ENCODE data around the gene FHIT.

Gene FHIT

DNA sequence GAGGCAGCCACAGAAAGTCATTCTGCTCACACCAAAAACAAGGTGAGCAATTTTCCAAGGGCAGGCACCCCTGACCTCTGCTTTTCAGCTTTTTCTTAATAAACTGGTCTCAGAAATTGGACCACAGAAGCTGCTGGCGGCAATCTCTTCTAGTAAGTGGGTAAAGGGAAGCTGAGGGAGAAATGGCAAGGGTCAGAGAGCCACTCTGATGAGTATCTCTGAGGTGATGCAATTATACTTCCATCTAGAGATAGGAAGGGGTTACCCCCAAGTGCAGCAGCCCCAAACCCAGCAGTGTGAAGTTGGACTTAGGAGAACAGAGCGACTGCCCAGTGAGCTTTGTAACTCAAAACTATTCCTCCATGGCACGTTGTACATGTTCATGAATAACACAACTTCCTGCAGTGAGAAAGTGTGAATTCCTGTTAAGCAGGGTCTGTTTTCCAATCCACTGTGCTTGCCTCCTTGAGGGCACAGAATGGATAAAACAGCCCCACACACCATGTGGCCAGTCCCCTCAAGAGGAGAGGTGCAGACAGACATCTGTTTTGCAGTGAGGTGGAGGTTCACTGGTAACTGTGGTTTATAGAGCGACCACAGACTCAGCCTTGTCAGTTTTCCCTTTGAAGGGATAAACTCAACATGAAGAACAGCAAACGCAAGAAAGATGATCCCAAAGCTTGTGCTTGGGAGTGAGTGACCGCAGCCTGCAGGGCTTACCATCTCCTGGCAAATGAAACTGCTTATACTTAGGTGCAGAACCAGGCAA, 1518.0 kb downstream of the FHIT start:
- DNase-seq (ENCODE audit: low read depth, low spot score), result no peak

DNA sequence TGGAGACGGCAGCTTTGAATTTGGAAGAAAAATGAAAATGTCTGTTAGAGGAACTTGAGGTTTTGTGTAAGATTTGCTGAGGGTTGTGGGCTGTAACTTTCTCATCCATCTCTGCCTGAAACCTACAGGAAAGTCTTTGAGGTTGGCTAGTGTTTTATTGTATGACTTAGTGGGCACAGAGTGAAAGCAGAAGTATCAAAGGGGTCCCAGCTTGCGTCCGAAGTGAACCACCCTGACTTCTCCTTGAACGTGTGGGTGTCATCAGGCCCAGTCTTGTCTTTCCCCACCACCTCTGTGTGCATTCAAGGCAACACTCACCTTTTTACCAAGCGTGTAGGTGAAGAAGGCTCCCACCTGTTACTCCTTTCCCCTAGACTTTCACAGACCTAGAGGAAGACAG, 1519.3 kb downstream of the FHIT start:
- no peak for DNase-seq (ENCODE audit: low read depth, low spot score)

DNA sequence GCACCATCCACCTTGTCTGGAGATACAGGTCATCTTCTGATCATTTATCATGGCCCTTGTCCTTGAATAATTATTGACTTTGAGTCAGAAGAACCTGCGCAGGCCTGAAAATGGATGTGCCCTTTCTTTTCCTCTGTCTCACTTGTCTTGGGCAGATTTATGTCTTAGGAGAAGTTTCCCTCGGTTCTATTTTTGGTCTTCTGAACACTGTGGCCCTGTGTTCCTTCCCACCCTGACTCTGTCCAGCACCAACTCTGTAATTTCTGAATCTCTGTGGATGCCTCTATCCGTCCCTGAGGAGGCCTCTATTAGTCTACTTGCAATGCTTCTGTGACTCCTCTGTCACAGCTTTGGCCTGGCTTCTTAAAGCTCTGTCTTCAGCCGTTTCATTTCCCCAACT, 1520.7 kb downstream of the FHIT start:
- DNase-seq (ENCODE audit: low read depth, low spot score), result no peak

DNA sequence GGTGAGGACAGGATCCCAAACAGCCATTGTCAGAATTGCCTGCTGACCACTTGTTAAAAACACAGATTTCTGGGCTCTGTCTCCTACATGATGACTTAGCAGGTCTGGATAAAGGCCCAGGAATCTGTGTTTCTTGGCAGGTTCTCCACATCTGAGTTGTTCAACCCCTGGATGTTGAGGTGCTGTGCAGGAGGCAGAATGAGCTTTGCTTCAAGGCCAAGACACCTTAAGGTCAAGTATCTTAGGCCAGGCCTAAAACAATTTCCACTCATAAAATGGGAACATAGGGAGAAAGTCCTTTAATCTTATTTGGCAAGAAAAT, 1522.7 kb downstream of the FHIT start:
- DNase-seq (ENCODE audit: low read depth, low spot score), result no peak

DNA sequence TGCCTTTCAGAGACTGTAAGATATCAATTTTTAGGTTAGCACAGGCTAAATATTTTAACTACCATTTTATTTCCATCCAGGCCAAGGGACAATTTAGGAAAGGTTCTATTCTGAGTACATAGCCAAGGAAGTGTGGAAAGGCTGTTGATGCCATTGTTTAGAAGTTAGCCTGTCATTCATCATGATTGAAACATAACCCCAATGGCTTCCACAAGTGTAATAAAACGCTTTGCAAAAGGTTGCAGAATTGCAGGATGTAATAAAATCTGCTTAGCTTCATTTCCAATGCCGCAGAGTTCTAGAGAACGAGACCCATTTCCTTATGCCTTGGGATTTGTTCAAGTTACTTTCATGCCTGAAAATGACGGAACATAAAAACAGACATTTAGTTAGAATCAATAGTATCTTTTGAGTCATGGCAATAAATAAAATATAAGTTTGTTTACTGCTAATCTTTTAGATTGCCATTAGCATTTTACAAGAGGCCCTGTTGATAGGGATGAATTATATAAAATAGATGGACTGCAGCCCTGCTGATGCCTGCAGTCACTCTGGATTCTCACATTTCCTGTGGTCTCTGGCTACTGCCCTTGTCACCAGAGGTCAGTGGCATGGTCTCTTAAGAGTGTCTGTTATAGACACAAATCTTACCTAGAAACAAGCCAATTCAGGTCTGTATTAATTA, 1523.2 kb downstream of the FHIT start:
- DNase-seq (ENCODE audit: low read depth, low spot score), result no peak

DNA sequence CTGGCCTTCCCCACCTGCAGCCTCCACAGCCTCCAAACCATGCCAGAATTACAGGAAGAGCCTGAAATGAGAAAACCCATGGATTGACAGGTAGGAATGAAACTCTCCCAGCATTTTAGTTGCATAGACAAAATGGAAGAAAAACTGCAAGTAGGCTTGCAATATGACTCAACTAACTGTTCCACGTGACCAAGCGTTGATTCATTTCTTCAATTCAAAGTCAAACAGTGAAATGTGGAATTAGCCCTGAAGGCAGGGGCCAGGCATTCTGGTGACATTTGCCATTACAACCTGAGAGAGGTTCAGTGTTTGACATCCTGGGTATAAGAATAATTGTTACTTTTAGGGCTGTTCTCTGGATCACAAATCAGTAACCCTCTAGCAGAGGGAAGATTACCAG, 1525.0 kb downstream of the FHIT start:
- DNase-seq (ENCODE audit: low read depth, low spot score), result no peak

DNA sequence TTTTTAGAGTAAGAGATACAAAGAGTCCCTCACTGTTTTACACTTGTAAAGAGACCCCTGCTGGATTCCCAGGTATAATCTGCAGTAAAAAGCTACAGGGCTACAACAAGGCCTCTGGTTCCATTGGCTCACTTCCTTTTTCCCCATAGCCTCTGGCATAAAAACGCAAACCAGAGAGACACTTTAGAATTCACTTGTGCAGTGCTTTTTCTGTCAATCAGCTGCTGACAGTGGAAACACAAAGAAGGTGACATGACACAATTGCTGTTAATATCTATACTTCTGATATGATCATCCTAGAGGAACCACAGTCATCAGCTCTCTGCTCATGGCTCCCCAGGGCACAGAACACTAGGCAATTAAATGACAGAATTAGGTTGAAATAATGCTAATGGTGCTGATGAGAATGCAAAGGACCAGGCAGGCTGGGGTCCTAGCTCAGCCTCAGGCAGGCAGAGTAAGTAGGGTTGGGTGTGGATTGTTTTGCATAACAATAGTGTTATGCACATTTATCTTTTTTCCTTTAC, 1533.5 kb downstream of the FHIT start:
- DNase-seq (ENCODE audit: low read depth, low spot score), result no peak

DNA sequence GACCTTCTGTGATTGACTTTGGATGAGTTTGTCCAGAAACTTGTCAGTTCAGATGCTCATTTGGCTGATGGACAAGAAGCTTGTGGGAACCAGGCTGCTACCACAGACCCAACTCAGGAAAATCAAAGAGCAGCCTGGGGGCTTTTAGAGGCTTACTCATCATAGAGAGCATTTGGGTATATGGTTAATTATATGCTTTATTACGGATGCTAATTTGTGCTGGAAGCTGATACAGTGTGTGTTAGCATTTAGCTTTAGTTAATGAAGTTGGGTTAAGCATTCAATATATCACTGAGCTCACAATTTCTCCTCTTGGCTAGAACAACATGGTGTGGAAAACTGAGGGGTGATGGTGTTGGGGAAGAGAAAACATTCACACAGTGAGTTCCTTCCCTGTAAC, 1537.2 kb downstream of the FHIT start:
- DNase-seq (ENCODE audit: low read depth, low spot score), result no peak

DNA sequence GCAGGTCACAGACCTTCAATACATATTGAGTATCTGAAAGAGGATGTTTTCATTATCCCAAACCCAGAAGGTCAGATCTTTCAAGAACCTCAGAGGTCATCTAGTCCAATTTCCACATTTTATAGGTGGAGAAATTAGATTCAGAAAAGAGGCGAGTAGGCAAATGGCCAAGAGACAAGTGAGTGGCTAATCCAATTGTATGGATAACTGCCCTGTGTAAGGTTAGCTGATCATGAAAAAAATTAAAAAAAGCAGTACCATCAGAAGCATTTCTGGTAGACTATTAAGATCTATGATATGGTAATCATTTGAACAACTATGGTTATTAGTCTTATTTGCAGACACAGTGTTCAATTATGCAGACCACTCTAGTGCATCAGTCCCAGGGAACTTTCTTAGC, 1540.7 kb downstream of the FHIT start:
- no peak for DNase-seq (ENCODE audit: low read depth, low spot score)

DNA sequence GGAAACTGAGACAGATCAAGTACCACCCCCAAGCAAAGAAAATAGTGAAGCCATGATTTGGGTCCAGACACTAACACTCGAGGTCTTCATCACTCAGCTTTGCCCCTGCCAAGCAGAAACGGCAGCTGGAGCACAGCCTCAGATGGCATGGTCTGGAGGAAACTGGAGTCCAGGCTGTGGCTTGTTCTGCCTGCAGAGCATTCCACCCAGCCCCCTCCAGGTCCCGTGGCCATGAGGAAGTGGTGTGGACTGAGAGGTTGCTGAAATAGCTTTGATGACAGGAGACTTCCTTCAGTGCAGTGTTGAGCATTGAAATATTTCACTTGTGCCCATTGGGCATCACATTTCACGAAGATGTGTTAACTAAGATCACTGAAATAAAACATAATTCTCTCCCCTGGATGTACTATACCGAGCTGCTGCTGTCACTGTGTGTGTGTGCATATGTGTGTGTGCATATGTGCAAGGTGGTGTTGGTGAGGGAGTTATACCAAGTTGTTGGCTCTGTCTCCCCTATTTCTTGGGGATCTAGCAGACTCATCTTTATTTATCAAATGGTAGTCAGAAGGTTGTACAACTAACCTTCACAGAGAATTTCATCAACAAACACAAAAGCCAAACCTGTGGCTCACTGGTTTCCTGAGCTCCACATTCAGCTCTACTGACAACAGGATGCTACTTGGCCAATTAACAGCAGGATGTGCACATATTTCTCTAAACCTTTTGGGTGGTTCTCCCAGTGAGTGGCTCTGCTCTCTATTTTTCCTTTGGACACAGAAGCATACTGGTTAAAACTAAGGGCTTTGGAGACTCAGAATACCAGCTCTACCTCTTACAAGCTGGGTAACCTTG, 1541.3 kb downstream of the FHIT start:
- DNase-seq (ENCODE audit: low read depth, low spot score), result no peak

DNA sequence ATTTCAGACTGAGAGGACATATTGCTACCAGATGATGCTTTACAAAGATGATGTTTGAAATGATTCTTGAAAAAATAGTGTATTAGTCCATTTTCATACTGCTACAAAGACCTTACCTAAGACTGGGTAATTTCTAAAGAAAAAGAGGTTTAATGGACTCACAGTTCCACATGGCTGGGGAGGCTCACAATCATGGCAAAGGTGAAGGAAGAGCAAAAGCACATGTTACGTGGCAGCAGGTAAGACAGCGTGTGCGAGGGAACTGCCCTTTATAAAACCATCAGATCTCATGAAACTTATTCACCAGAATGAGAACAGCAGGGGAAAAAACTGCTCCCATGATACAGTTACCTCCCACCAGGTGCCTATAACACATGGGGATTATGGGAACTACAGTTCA, 1543.0 kb downstream of the FHIT start:
- no peak for DNase-seq (ENCODE audit: low read depth, low spot score)

DNA sequence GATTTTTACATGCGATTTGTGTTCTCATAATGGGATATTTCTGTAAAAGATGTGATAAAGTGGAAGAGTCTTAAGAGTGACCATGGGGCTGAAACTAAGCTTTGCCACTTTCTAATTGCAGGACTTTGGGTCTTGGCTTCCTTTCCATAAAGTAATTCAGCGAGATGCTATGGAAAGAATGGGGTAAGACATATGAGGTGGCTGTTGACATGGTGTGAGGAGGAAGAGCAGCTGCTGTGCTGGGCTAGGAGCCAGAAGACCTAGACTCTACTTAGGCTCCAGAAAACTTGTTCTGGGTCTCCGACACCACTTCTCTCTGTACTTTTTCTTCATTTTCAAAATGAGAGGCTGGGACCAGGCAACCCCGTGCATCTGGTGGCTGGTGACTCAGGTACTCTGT, 1547.0 kb downstream of the FHIT start:
- no peak for DNase-seq (ENCODE audit: low read depth, low spot score)

DNA sequence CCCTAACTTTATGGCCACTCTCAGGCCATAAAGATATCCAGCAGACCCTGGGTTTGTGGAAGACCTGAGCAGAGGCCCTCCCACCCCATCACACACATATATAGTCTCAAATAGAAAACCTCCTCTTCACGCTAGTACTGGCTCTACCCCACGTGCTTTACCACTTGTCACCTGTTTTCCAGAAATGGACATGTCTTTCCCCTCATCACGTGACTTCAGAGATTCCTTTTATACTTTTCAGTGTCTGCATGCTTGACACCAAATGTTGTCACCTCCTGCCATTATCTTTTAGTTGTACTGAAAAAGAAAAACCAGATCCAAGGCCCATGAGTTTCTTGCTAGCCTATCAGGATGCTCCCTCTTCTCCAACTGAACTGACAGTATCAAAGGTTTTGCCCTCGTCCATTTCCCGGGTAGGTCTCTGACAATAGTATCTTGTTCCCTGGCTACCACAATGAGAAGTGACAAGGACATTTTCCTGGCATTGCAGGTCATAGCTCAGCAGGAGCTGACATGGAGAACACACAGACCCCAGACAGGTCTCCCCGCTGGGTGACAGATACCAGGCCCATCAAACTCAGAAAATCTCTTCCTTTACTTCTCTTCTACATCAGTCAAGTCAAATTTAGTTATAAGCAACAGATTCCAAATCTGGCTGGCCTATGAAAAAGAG, 1551.5 kb downstream of the FHIT start:
- no peak for DNase-seq (ENCODE audit: low read depth, low spot score)

All from activated CD4-positive, CD25-positive, alpha-beta regulatory T cell treated with anti-CD3 and anti-CD28 coated beads, Interleukin-2, amount 50 U/mL, for 16 hours (primary cell).